HG03469 (cell line): ENCODE results near the gene DPP3.

ENCODE experiments used
- ATAC-seq: cut with Tn5 transposase; IDR thresholded peaks from one replicate; pipeline ENCODE4 v1.9.1; 2021; ENCODE audit warnings: mild to moderate bottlenecking, moderate library complexity, moderate number of reproducible peaks; ENCODE audit not compliant: unreplicated experiment

Gene DPP3

DNA sequence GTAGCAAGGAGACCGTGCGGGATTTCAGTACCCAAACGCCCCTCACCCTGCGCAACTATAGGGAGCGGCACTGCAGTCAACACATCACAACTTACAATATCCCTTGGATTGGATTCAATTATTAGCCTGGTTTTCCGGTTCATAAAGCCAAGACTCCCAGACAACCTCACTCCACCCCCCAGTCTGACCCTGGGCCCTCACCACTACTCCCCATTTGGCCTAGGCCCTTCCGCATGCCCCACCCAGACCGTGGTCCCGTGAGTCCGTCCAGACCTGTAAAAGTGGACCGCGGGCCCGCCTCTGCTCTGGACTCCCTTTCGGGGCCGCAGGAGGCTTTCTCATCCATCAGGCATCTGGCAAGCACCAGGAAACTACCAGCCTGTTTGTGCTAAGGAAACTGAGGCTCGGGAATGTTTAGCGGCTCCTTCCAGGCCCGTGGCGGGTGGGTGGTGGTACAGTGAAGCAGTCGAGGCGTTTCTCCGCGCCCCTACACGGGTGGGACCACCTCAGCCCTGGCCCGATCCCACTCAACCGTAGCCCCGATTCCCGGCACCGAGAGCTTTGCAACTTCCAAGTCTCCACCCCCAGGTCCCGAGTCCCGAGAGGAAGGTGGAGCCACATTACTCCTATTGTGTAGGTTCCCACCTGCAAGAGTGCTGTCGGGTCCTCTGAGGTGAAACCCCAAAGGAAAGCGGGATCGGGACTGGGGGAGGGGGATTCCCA lies 679 bp upstream of the DPP3 start:
- ATAC-seq, result no peak

- ATAC-seq, result no peak
These were observed 4.7 kb downstream of the DPP3 start for GRCh38 chr11:66484806-66485380.

- no peak for ATAC-seq
These were observed 8.7 kb downstream of the DPP3 start for GRCh38 chr11:66488957-66489356.

GRCh38 chr11:66489636-66490035 lies 9.4 kb downstream of the DPP3 start:
- ATAC-seq, result no peak

DNA sequence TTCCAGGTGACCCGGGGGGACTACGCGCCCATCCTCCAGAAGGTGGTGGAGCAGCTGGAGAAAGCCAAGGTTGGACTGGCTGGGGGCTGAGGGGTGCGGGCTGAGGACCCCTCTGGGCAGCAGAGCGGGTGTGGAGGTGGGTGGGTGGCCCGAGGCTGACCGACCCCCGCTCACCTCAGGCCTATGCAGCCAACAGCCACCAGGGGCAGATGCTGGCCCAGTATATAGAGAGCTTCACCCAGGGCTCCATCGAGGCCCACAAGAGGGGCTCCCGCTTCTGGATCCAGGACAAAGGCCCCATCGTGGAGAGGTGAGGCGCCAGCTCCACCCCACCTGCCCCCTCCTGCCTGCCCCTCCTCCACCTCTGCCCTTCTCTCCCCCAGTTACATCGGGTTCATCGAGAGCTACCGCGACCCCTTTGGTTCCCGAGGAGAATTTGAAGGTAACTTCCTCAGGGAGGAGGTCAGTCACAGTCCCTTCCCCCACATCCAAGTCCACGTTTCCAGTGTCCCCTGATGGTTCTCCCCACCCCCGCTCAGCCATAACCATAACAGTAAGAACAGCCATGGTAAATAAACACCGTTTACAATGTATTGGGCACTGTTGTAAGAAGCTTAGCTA lies 11.2 kb downstream of the DPP3 start:
- ATAC-seq, result no peak

- no peak for ATAC-seq
These were observed 12.1 kb downstream of the DPP3 start for GRCh38 chr11:66492161-66492865.

DNA sequence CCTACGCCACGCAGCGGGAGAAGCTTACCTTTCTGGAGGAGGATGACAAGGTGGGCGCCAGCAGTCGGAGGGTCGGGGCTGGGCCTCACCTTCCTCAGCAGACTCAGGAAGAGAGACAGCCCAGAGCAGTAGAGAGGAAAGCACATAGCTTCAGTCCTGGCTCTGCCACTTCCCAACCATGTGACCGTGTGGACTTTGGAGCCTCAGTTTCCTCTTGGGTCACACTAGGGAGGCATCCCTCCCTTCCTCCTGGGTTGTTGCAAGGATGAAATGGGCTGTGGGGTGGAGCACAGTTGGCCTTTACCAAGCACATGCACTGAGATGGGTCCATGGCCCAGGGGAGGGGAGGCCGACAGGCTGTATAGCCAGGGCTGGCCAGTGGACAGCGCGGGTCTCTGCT lies 12.9 kb downstream of the DPP3 start:
- no peak for ATAC-seq

DNA sequence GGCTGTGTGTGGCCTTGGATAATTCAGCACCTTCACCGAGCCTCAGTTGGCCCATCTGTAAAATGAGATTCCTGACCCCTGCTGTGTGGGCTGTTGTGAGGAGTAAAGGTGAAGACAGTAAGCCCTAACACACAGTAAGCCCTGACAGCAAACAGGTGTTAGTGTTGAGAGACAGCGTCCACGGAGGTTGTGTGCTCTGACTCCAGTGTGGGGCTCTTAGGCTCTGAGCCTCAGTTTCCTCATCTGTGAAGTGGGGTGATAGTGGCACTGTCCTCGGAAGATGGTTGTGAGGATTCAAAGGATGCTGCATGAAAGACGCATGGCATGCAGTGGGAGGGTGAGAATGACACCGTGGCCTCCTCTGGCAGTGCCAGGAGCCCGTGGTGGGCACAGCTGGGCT lies 14.2 kb downstream of the DPP3 start:
- no peak for ATAC-seq

- ATAC-seq, result no peak
These were observed 14.7 kb downstream of the DPP3 start for GRCh38 chr11:66494935-66495334.

DNA sequence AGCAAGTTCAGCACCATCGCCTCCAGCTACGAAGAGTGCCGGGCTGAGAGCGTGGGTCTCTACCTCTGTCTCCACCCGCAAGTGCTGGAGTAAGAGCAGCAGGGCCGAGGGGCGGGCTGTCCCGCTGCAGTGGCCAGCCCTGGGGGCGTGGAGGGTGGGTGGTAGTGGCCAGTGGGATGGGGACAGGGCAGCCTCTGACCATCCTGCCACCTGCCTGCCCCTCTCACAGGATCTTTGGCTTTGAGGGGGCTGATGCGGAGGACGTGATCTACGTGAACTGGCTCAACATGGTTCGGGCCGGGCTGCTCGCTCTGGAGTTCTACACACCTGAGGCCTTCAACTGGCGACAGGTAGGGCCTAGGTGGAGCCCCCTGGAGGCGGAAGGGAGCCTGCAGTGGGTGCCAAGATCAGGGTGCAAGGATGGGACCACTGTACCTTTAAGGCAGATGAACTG lies 15.2 kb downstream of the DPP3 start:
- ATAC-seq, result no peak

DNA sequence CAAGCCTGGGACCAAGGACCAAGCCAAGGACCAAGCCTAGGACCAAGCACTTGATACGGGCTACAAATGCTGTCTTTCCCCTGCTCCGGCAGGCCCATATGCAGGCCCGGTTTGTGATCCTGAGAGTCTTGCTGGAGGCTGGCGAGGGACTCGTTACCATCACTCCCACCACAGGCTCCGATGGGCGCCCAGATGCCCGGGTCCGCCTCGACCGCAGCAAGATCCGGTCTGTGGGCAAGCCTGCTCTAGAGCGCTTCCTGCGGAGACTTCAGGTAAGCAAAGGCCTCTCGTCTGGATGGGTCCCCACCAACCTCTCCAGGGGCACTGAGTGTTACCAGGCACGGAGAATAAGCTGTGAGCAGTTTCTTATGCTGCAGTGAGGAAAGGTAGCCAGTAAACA lies 17.0 kb downstream of the DPP3 start:
- ATAC-seq, result no peak

GRCh38 chr11:66498506-66498905 lies 18.3 kb downstream of the DPP3 start:
- ATAC-seq, result no peak

DNA sequence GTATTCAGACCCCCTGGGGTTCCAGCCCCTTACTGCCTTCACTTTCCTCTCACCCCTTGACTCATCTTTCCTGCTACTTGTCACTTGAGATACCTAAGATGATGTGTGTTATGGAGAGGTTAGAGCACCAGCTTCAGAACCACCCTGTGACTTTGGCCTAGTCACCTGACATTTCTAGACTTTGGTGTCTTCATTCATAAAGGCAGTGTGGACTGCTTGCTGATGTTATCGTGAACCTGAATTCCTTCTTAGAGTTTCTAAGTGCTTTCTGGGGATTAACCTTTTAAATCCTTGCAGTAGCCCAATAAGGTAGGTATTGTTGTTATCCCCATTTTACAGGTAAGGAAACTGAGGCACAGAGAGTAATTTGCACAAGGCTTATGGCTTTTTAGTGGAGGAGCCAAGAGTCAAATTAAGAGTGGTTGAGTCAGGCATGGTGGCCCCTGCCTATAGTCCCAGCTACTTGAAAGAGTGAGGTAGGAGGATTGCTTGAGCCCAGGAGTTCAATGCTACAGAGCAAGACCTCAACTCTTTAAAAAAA lies 25.1 kb downstream of the DPP3 start:
- ATAC-seq, result no peak

GRCh38 chr11:66509131-66509561 lies 28.9 kb downstream of the DPP3 start:
- ATAC-seq, result no peak

GRCh38 chr11:66510271-66510989 lies 30.2 kb downstream of the DPP3 start, which contains the start of gene BBS1:
Gene BBS1 (plus strand): TSS chr11:66510635. CDS start chr11:66510660, 25 bp downstream.
- no peak for ATAC-seq

GRCh38 chr11:66510990-66511339 lies 30.7 kb downstream of the DPP3 start:
- no peak for ATAC-seq

GRCh38 chr11:66523611-66524010 lies 43.4 kb downstream of the DPP3 start:
- ATAC-seq, result no peak

GRCh38 chr11:66524304-66525040 lies 44.2 kb downstream of the DPP3 start:
- ATAC-seq, result no peak

DNA sequence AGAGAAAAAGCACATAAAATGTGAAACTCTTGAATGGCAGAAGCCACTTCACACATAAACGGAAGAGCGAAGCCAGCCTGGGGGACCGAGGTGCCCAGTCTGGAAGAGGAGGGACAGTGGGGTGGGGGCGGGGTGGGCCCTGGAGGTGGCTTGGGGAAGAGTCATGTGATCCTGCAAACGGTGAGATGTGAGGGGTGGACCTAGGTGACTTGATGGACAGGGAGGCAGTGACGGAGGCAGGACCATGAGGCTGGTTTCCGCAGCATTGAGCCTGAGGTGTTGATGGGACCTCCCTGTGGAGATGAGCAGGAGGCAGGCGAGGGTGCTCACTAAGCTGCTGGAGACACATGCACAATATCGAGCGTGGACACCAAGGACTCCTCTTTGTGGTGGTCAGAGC lies 48.8 kb downstream of the DPP3 start:
- no peak for ATAC-seq

DNA sequence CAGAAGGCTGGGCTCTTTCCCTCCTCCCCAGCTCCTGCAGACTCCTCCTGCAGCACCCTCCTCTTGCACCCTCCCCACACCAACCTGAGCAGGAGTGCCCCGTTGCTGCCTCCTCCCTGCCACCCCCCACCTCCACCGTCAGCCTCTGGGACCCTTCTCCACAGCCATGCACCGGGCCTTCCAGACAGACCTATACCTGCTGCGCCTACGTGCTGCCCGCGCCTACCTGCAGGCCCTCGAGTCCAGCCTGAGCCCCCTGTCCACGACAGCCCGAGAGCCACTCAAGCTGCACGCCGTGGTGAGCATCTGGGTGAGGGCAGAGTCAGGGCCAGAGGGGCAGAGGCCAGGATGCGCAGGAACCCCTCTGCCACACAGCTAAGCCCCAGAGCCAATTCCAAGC lies 49.4 kb downstream of the DPP3 start:
- no peak for ATAC-seq
